NCI-H446 treated with DMSO at 0.1 percent for 48 hours (cell line): ENCODE measurements around the gene DOK1.

Source experiments
- DNase-seq: peaks from one replicate; lab custom pipeline; 2025; lab: John Stamatoyannopoulos, UW

The DOK1 gene

DNA sequence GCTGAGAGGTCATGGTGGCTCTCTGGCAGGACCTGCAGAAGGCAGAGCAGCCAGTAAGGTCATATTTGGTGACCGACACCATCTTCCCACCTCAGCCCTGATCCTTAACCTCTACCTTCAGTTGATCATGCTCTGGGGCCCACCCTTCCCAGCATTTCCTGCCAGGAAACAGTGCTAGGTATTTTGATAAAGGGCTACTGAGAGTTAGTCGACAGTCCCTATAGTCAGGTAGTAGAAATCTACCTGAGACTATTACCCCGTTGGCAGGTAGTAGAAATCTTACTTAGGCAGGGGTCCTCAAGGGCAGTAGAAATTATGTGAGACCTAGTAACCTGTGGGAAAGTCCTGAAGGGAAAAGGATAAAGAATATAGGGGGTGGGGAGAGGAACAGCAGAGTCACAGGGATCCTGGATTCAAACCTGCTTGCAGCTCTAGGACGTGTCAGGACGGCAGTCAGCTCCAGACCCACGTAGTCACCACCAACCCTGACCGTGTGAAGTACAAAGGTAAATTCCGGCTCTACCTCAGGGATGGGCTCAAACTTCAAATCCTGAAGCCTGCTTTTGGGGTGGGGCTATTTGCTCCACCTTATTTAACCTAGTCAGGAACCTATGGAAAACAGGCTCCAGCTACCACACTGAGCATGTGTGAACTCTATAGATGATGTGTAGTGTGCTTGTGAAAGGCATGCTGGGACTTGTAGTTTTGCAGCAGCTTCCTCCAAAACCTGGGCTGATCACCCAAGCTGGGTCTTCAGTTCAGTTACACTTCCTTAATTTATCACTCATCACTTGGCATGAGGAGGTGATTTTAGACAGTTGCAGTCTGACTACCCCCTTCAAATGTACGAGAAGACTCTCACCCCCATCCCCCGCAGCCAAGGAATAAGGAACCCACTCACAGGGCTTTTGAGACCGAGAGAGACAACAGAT is 28.5 kb upstream of the DOK1 start, which contains the start of gene DQX1:
Gene DQX1, minus strand, starts transcription at position 515 of the 932 bp plus-strand sequence. Its CDS starts 502 bp downstream, at position 13.
- no peak for DNase-seq

DNA sequence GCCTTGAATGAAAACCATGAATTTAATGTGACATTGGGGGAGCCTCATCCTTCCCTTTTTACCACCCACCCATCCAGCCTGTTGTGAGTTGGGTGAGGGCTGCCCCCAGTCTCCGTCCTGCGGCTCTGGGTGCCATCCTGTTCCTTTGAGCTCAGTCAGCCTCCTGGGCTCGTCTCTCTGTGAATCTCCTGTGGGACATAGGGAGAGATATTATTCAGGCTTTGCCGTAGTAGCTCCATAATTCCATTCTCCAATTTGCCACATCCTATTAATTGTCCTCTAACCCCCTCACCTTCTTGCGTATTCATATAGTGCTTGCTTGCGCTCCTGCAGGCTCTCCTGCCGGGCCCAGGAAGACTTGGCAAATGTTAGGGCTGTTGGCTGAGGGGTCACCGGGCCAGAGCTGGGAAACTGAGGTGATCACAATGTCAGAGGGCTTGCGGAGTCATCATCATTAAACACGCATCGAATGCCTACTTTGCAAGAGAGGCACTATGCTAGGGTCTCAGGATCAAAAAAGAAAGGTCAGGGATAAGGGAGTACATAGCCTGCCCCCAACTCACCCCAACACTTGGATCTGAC is 27.8 kb upstream of the DOK1 start:
- no peak for DNase-seq

GRCh38 chr2:74527741-74528140 is 26.8 kb upstream of the DOK1 start:
- no peak for DNase-seq

DNA sequence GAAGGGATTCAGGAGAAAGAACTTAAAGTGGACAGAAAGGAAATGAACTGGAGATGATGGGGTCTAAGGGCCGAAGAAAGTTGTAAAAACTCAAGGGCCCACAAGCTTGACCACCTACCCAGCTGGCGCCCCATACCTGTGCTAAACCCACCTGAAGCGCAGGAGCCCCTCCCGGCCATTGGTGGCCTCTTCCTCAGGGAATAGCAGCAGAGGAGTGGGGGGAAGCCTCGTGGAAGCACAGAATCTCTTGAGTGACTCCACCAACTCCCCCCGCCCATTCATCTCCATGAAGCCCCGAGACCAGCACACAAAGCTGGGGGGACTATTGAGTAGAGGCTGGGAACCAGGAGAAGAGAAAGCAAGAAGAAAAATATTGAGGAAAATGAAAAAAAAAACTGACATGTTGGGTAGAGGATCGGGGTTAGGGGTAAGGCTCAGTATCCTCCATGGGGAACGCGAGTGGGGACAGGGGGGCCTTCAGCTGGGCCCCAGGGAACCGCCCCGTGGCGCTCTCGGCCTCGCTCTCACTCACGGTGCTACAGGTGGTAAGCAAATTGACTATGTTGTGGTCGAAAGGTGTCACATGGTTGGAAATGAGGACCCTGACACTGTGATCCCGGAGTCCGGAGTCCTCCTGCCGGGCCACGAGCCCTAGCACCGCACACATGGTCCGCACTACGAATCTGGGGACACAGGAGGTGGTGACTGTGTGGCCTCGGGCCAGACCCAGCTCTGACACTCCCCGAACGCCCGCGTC is 25.7 kb upstream of the DOK1 start:
- no peak for DNase-seq

DNA sequence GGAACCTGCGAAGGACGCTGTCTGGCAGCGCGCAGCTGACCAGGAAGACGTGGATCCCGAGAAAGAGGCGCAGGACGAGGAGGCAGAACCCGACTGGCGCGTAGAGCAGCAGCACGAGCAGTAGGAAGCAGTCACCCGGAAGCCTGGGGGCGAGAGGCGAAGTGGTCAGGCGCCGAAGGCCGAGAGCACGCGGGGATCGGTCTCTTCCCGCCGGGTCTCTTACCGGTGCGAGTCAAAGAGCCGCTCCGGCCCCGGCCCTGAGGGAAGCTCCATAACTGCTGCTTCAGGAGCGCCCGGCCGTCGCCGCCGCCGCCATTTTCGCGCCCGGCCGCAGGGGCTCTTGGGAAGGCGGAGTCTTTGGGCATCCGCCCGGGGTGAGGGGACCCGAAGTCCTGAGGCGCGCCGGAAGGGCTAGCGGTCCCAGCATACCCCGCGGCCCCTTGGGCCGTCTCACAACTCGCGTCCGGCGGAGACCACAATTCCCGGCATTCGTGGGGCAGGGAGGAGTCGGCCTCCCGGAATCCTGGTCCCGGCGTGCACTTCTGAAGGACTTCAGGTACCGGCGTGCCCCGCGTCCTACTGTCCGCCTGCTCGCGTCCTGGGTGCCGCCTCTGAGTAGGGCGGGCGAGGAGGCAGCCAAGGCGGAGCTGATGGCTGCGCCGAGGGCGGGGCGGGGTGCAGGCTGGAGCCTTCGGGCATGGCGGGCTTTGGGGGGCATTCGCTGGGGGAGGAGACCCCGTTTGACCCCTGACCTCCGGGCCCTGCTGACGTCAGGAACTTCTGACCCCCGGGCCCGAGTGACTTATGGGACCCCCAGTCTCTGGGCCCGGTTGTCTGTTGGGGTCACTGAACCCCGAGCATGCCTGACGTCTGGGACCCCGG is 24.9 kb upstream of the DOK1 start, which contains the start of the genes AUP1 and HTRA2:
Gene AUP1, minus strand, starts transcription at position 350 of the 882 bp plus-strand sequence. Its CDS starts 77 bp downstream, at position 273.
Gene HTRA2, plus strand, starts transcription at position 577 of the 882 bp plus-strand sequence. Its CDS starts 74 bp downstream, at position 651.
- peak; percentile 96 for DNase-seq

- DNase-seq: peak; percentile 4
Observed at GRCh38 chr2:74530239-74531187, 24.0 kb upstream of the DOK1 start.

DNA sequence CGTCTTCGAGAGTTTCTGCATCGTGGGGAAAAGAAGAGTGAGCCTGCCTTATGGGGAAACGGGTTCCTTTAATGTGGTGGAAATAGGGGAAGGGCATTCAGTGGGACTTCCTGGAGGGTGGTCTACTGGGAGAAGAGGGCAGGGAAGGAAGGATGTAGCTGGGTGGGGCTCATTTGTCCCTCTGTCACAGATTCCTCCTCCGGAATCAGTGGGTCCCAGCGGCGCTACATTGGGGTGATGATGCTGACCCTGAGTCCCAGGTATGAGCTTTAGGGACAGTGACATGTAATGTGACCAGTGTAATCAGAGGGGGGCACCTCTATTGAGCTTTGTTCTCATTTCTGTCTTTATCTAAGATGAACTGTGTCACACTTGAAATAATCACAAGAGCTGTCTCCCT is 22.9 kb upstream of the DOK1 start:
- DNase-seq: no peak

DNA sequence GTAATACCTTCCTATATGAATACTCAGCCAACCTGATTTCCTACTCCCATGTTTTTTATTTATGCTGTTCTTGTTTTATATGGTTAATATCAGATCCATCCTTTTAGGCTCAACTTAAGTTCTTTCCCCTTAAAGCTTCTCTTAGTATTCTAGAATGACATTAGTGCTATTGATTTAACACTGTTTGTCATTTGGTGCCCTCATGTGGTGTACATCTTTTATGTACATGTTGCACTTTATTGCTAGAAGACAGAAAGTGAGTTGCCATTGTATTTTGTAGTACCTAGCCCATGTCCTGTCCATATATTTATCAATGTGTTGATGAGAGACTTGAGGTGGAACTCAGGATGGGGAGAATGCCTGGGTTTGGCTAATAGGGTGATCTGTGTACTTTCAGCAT is 22.3 kb upstream of the DOK1 start:
- peak; percentile 8 for DNase-seq

DNA sequence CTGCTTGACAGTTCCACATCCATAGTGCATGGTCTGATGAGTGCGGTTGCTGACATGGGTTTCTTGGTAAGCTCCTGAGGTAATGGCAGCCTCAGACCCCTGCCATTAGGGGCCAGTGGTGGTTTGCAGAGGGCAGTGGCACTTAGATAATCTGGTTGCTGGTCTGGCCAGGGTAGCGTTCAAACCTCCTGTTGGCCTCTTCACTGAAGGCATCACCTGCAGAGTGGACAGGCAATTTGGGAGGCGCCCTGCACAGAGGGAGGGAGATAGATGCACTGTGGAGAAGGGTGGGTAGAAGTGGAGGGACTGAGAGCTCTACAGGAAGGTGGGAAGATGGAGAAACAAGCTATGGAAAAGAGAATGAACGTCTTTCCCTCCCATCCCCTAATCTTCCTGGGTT is 21.1 kb upstream of the DOK1 start:
- no peak for DNase-seq

- DNase-seq: no peak
Observed at GRCh38 chr2:74534411-74534810, 20.1 kb upstream of the DOK1 start.

GRCh38 chr2:74535440-74535965 is 19.0 kb upstream of the DOK1 start:
- DNase-seq: no peak

DNA sequence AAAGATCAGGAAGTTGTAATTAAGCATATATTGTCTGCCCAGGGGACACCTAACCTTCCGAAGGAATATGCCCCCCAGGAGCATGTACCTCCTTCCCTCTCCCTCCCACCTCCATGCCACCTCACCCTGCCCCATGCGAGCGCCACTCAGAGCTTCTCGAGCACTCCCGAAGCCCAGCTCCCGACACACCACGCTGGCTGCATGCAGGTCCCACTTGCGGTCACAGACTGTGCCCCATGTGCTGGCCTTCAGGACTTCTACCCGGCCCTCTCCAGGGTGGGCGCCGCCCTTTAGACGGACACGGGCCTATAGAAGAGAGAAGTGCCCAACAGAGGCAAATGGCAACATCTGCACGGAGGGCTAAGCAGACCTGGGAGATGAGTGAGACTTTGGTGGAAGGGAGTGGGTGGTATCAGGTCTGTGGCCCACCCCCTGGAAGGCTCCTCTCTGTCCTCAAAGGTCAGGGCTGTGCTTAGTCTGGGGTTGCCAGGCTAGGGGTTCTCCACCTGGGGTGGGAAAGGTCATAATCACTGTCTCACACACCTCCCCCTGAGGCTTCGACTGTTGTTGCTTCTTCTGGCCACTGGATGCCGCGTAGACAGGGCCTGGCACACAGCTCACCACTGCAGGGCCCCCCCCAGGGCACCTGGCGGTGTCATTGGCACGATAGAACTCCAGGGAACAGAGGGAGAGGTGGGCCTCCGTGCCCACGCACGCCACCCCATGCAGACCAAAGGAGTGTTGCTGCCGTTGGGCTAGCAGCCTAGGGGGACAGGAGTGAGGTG is 18.2 kb upstream of the DOK1 start:
- DNase-seq: no peak

GRCh38 chr2:74537140-74537539 is 17.4 kb upstream of the DOK1 start:
- no peak for DNase-seq

- DNase-seq: no peak
Observed at GRCh38 chr2:74538881-74539339, 15.6 kb upstream of the DOK1 start.

- DNase-seq: no peak
Observed at GRCh38 chr2:74540291-74540690, 14.2 kb upstream of the DOK1 start.

DNA sequence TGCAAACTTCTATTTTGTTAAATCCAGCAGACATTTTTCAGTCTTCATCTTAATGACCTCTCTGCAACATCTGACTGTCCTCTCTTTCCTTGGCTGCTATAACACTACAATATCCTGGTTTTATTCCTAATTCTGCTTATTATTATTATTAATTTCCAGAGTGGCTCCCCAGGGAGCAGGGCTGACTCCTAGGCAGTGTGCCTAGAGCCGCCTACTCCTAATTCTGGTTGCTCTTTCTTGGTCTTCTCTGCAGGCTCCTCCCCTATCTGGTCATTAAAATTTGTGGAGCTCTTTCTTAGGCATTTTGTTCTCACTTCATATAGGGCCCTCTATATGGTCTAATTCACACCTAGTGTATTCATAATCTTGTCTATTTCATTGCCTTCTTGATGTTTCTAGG is 11.5 kb upstream of the DOK1 start:
- no peak for DNase-seq

GRCh38 chr2:74544634-74545033 is 9.9 kb upstream of the DOK1 start:
- DNase-seq: no peak

DNA sequence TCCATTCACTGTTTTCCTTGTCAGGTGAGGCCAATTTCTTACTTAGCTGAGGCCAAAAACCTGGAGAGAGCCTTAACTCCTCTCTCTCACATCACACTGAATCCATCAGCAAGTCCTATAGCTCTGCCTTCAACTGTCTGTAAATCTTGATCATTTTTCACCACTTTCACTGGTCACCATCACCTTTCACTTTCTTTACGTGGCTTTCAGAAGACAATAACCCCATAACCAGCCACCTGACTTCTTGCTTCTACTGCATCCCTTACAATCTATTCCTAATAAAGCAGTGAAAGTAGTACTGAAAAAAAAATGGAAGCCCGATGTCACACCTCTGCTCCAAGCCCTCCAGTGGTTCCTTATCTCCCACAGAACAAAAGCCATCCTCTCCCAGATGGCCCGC is 8.5 kb upstream of the DOK1 start:
- DNase-seq: no peak

- DNase-seq: peak; percentile 22
Observed at GRCh38 chr2:74548285-74548899, 6.1 kb upstream of the DOK1 start.
